K562 (cell line): ENCODE results near the gene LCTL. TPM values are rescaled to one million over a fixed set of nuclear protein-coding genes. Genes with fewer than 3 reads are reported as not detected.

ENCODE experiments used
- BRD9 ChIP-seq: fragments of 450-650 bp; IDR thresholded peaks from 2 replicates; pipeline ENCODE4 v1.6.1; 2018; ENCODE audit warnings: low read depth; ENCODE audit not compliant: partially characterized antibody
- EP300 ChIP-seq: IDR thresholded peaks from 2 replicates; pipeline ENCODE4 v1.6.1; 2012; ENCODE audit warnings: low read length, improper control_type of control experiment
- ETV5 ChIP-seq: sonication (generic); formaldehyde crosslinking; IDR thresholded peaks from 2 replicates; pipeline ENCODE4 v1.4.0; 2020; ENCODE audit warnings: low read depth, mild to moderate bottlenecking, missing genetic modification reagents
- FOS ChIP-seq: IDR thresholded peaks from 3 replicates; pipeline ENCODE4 v1.6.1; 2011; ENCODE audit not compliant: insufficient read length; ENCODE audit errors: extremely low read depth
- FOXJ3 ChIP-seq: sonication (generic); formaldehyde crosslinking; IDR thresholded peaks from 2 replicates; pipeline ENCODE4 v1.4.0; 2020; ENCODE audit warnings: mild to moderate bottlenecking, missing genetic modification reagents
- FOXM1 ChIP-seq, 2 experiments: fragments of 450-650 bp in 1 of 2; sonication (generic) in 1 of 2; formaldehyde crosslinking in 1 of 2; IDR thresholded peaks; 2 replicates each; pipeline versions ENCODE4 v1.6.1 to v1.9.0; 2017 to 2022; ENCODE audit warnings: low read depth in 2 of 2, mild to moderate bottlenecking in 2 of 2, missing genetic modification reagents in 1 of 2, moderate library complexity in 1 of 2
- HCFC1 ChIP-seq: IDR thresholded peaks from 2 replicates; pipeline ENCODE4 v1.6.1; 2012; ENCODE audit warnings: low read depth, low read length, improper control_type of control experiment
- KDM1A ChIP-seq, 2 experiments: fragments of 450-650 bp; IDR thresholded peaks; 2 replicates each; pipeline ENCODE4 v1.6.1; 2016; ENCODE audit warnings: mild to moderate bottlenecking in 2 of 2
- KDM5B ChIP-seq: fragments of 200-600 bp; sonication (generic); IDR thresholded peaks from 2 replicates; pipeline ENCODE4 v1.6.1; 2012; ENCODE audit warnings: low read depth, mild to moderate bottlenecking, moderate library complexity, low read length, control low read depth, inconsistent platforms; ENCODE audit not compliant: insufficient replicate concordance
- MAZ ChIP-seq, 2 experiments: fragments of 450-650 bp in 1 of 2; sonication (generic) in 1 of 2; formaldehyde crosslinking; IDR thresholded peaks in 1 of 2; conservative IDR thresholded peaks in 1 of 2; 2 replicates each; pipeline versions ENCODE4 v1.4.0 to v1.5.0; 2020; ENCODE audit warnings: mild to moderate bottlenecking in 1 of 2, missing genetic modification reagents in 1 of 2
- MTA1 ChIP-seq: fragments of 450-650 bp; IDR thresholded peaks from 2 replicates; pipeline ENCODE4 v1.6.1; 2017; ENCODE audit warnings: borderline replicate concordance
- NR2F6 ChIP-seq: fragments of 450-650 bp; formaldehyde crosslinking; IDR thresholded peaks from 2 replicates; pipeline ENCODE4 v1.4.0; 2020; ENCODE audit warnings: mild to moderate bottlenecking
- PYGO2 ChIP-seq: fragments of 450-650 bp; IDR thresholded peaks from 2 replicates; pipeline ENCODE4 v1.6.1; 2016; ENCODE audit warnings: mild to moderate bottlenecking, missing genetic modification characterization, moderate library complexity, missing compliant biosample characterization
- SOX6 ChIP-seq: fragments of 450-650 bp; IDR thresholded peaks from 2 replicates; pipeline ENCODE4 v1.6.1; 2014; ENCODE audit warnings: mild to moderate bottlenecking
- TAL1 ChIP-seq: fragments of 450-650 bp; IDR thresholded peaks from 2 replicates; pipeline ENCODE4 v1.6.1; 2016; ENCODE audit warnings: mild to moderate bottlenecking
- TSC22D4 ChIP-seq: fragments of 450-650 bp; IDR thresholded peaks from 2 replicates; pipeline ENCODE4 v1.6.1; 2016; ENCODE audit warnings: missing genetic modification characterization, missing biosample characterization, control low read depth
- XRCC4 ChIP-seq: IDR thresholded peaks from one replicate; pipeline ENCODE4 v1.6.1; 2011; ENCODE audit not compliant: insufficient read depth, insufficient read length; ENCODE audit errors: extremely low read depth
- ZKSCAN1 ChIP-seq: fragments of 150-350 bp; IDR thresholded peaks from 2 replicates; pipeline ENCODE4 v1.6.1; 2016; ENCODE audit warnings: low read depth, low read length
- ZNF133 ChIP-seq: fragments of 250-450 bp; sonication (Bioruptor Pico); IDR thresholded peaks from 2 replicates; pipeline ENCODE4 v1.4.0; 2020; ENCODE audit warnings: mild to moderate bottlenecking
- ZNF707 ChIP-seq: fragments of 250-450 bp; sonication (Bioruptor Pico); conservative IDR thresholded peaks from 2 replicates; pipeline ENCODE4 v1.8.0; 2022; ENCODE audit warnings: inconsistent platforms, mild to moderate bottlenecking, moderate library complexity
- ZNF75A ChIP-seq: fragments of 450-650 bp; formaldehyde crosslinking; IDR thresholded peaks from 2 replicates; pipeline ENCODE4 v1.4.0; 2020; ENCODE audit warnings: mild to moderate bottlenecking
- polyA plus RNA-seq, 8 experiments: library from polyadenylated mRNA; depleted of rRNA in 4 of 8; stranded (reverse) in 5 of 8; unstranded in 3 of 8; fragments of >200 nt; fragmentation: Nextera tagmentation in 2 of 8; fragmentation: Illumina TruSeq in 1 of 8; extraction: Ambion mirVana in 2 of 8; extraction: Trizol in 1 of 8; gene quantifications; 2 replicates each; pipeline versions ENCODE4 v1.2.1 to v1.2.3, GENCODE V29; 2011 to 2014; ENCODE audit warnings: inconsistent platforms in 1 of 8, missing spikeins in 1 of 8
- total RNA-seq, 7 experiments: library from RNA; depleted of rRNA in 6 of 7; stranded (reverse); fragments of >200 nt in 6 of 7; fragmentation: Illumina TruSeq in 2 of 7; extraction: Trizol in 2 of 7; gene quantifications; 2 replicates each; pipeline versions ENCODE4 v1.2.1 to v1.2.3, GENCODE V29; 2011 to 2021; ENCODE audit warnings: low replicate concordance in 1 of 7
- TF ChIP-seq, protein P1 (sequence below): fragments of 250-450 bp; sonication (Bioruptor Pico); IDR thresholded peaks from 2 replicates; pipeline ENCODE4 v1.8.0; 2021; ENCODE audit warnings: moderate library complexity, mild to moderate bottlenecking, inconsistent platforms
- TF ChIP-seq, protein P2 (sequence below): IDR thresholded peaks from 2 replicates; pipeline ENCODE4 v1.6.1; 2011; ENCODE audit warnings: borderline replicate concordance, low read depth, mild to moderate bottlenecking, moderate library complexity, low read length; ENCODE audit not compliant: insufficient read depth, poor library complexity, severe bottlenecking
- TF ChIP-seq, protein P3 (sequence below), 3 experiments: fragments of 200-800 bp in 1 of 3; sonication (Bioruptor generic) in 1 of 3; sonication (generic) in 1 of 3; formaldehyde crosslinking in 1 of 3; IDR thresholded peaks; 2 replicates each; pipeline versions ENCODE4 v1.6.1 to v1.8.0; 2016 to 2022; ENCODE audit warnings: mild to moderate bottlenecking in 2 of 3, missing compliant biosample characterization in 2 of 3, missing genetic modification characterization in 2 of 3, missing genetic modification reagents in 1 of 3

The LCTL gene
- total and polyA plus RNA-seq, 9 of the 15 experiments (the other 6 are each of a cell fraction or from before 2014, with no cell fraction given) = 0.08 to 0.31 (median 0.17) TPM; not detected in 6

DNA sequence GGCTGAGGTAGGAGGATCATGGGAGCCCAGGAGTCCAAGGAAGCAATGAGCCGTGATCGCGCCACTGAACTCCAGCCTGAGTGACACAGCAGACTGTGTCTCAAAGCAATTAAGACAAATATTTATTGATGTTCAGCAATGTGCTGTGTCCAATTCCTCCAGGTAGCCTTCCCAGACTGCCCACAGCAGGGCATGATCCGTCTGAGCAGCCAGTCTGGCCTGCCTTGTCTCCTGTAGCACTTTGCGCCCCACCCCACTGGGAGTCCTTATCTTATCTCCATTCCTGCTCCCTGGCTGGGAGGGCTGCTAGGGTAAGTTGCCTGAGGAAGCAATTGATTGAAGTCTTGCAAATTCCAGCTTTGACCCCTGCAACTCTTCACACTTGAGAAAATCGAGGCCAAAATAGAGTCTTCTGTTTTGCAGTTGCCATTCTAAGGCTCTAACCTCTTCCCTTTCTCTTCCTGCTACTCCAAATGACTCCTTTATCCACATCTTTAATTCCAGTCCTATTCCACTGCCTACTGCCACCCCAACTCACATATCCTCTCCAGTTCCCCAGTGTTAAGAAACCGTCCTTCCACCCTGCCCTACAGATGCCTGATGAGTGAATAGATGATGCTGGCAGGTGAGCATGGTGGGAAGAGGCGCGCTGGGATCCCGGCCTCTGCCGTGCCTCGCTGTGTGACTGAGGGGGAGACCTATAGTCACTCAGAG is 26.9 kb upstream of the LCTL start (continued):
- TF ChIP-seq KDM5B (no peak), HCFC1 (no peak), ZNF133 (CRISPR knock-in tag) (no peak), SOX6 (peak; percentile 28; the same call in 1 of the 2 replicates), FOS (no peak), NR2F6 (CRISPR knock-in tag) (no peak), ZNF75A (CRISPR knock-in tag) (no peak), TAL1 (peak; percentile 40; the same call in 1 of the 2 replicates), EP300 (0 out of 2 replicates have a peak, but pooled peaks have one; percentile 10), XRCC4 (no peak), FOXJ3 (CRISPR knock-in tag) (no peak), PYGO2 (no peak), FOXM1 (IDR thresholded peaks at IDR 0.05; ENCODE audit: low read depth) (0 out of 2 replicates have a peak, but pooled peaks have one; percentile 13), FOXM1 (CRISPR knock-in tag; IDR thresholded peaks at IDR 0.05; ENCODE audit: low read depth) (no peak), TSC22D4 (tag) (no peak), MTA1 (0 out of 2 replicates have a peak, but pooled peaks have one; percentile 30), ZNF707 (CRISPR knock-in tag) (no peak), MAZ (CRISPR knock-in tag; conservative IDR thresholded peaks at IDR 0.05 in 1 of 2, IDR thresholded peaks at IDR 0.05 in 1 of 2) (no peak), KDM1A (IDR thresholded peaks at IDR 0.05) (no peak), BRD9 (no peak), ETV5 (CRISPR knock-in tag) (no peak), ZKSCAN1 (no peak)
- TF ChIP-seq, protein P1, sequence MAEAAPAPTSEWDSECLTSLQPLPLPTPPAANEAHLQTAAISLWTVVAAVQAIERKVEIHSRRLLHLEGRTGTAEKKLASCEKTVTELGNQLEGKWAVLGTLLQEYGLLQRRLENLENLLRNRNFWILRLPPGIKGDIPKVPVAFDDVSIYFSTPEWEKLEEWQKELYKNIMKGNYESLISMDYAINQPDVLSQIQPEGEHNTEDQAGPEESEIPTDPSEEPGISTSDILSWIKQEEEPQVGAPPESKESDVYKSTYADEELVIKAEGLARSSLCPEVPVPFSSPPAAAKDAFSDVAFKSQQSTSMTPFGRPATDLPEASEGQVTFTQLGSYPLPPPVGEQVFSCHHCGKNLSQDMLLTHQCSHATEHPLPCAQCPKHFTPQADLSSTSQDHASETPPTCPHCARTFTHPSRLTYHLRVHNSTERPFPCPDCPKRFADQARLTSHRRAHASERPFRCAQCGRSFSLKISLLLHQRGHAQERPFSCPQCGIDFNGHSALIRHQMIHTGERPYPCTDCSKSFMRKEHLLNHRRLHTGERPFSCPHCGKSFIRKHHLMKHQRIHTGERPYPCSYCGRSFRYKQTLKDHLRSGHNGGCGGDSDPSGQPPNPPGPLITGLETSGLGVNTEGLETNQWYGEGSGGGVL = no peak
- TF ChIP-seq, protein P2, sequence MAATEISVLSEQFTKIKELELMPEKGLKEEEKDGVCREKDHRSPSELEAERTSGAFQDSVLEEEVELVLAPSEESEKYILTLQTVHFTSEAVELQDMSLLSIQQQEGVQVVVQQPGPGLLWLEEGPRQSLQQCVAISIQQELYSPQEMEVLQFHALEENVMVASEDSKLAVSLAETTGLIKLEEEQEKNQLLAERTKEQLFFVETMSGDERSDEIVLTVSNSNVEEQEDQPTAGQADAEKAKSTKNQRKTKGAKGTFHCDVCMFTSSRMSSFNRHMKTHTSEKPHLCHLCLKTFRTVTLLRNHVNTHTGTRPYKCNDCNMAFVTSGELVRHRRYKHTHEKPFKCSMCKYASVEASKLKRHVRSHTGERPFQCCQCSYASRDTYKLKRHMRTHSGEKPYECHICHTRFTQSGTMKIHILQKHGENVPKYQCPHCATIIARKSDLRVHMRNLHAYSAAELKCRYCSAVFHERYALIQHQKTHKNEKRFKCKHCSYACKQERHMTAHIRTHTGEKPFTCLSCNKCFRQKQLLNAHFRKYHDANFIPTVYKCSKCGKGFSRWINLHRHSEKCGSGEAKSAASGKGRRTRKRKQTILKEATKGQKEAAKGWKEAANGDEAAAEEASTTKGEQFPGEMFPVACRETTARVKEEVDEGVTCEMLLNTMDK = no peak
- TF ChIP-seq, protein P3, sequence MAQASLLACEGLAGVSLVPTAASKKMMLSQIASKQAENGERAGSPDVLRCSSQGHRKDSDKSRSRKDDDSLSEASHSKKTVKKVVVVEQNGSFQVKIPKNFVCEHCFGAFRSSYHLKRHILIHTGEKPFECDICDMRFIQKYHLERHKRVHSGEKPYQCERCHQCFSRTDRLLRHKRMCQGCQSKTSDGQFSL (CRISPR knock-in tag; IDR thresholded peaks at IDR 0.05) = no peak
- TF ChIP-seq, protein P3 (tag; IDR thresholded peaks at IDR 0.05) = no peak
